Thyroid gland (tissue), 4 donors: ENCODE results near the gene STAT1.

Source experiments
- POLR2A ChIP-seq, 2 donors: fragments of 450-650 bp; IDR thresholded peaks; one replicate each; pipeline ENCODE4 v1.6.1; 2017; ENCODE audit warnings: antibody characterized with exemption in 2 of 2, mild to moderate bottlenecking in 2 of 2, moderate library complexity in 1 of 2
- TF ChIP-seq, protein P1 (sequence below), 6 experiments: fragments of 200-600 bp in 3 of 6; fragments of 450-650 bp in 3 of 6; sonication (generic) in 3 of 6; IDR thresholded peaks; one replicate each; pipeline ENCODE4 v1.5.1; 2016 to 2019; ENCODE audit warnings: antibody characterized with exemption in 6 of 6, mild to moderate bottlenecking in 2 of 6, inconsistent platforms in 1 of 6, moderate library complexity in 1 of 6

DNA sequence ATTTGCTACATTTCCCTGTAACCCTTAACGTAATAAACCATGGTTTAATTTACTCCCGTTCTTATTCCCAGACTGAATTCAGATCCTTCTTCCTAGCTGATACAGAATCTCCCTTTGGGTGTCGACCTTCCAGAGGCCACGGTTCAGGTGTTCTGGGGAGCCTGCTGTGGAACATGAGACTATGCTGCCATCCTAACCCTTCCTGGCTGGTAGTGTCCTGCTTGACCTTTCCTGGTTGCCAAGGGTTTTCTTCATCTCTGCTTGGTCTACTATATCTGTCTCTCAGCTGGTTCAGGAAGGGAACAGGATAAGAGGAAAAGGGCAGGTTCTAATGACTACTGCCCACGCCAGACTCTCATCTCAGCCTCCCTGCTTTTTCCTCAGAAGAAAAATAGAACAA lies 36.5 kb downstream of the STAT1 start:
- TF ChIP-seq, protein P1, sequence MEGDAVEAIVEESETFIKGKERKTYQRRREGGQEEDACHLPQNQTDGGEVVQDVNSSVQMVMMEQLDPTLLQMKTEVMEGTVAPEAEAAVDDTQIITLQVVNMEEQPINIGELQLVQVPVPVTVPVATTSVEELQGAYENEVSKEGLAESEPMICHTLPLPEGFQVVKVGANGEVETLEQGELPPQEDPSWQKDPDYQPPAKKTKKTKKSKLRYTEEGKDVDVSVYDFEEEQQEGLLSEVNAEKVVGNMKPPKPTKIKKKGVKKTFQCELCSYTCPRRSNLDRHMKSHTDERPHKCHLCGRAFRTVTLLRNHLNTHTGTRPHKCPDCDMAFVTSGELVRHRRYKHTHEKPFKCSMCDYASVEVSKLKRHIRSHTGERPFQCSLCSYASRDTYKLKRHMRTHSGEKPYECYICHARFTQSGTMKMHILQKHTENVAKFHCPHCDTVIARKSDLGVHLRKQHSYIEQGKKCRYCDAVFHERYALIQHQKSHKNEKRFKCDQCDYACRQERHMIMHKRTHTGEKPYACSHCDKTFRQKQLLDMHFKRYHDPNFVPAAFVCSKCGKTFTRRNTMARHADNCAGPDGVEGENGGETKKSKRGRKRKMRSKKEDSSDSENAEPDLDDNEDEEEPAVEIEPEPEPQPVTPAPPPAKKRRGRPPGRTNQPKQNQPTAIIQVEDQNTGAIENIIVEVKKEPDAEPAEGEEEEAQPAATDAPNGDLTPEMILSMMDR (IDR thresholded peaks at IDR 0.05): no peak
- TF ChIP-seq POLR2A (IDR thresholded peaks at IDR 0.05): no peak
